ENCODE measurements around the gene TMC4. TPM values are rescaled to one million over a fixed set of nuclear protein-coding genes. Genes with fewer than 3 reads are reported as not detected.

The TMC4 gene
- polyA plus RNA-seq, 1 of the 3 experiments (the other 2 are of a cell fraction), result 2.8 TPM

DNA sequence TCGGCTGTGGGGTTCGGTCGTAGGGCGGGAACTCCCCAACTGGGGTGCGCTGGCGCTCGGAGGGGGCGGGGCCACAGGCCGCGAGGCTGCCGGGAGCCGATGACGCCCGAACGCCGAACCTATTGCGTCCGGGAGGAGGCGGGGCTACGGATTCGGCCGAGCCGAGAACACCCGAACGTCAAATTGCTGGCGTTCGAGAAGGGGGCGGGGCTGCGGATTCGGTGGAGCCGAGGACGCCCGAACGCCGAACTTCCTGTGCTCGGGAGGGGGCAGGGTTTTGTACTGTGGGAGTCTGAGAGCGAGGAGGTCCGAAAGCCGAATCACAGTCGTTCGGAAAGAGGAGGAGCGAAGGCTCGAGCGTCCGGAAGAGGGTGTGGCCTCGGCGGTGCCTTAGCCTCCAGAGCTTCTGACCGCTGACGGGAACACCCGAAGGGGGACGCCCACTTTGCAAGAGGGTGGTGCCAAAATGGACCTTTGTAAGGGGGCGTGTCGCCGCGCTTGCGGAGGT lies 17.6 kb upstream of the TMC4 start (continued):
- TF ChIP-seq RXRA (IDR thresholded peaks at IDR 0.05; ENCODE audit: borderline replicate concordance, low read depth) (no peak), TEAD4 (IDR thresholded peaks at IDR 0.05; ENCODE audit: borderline replicate concordance, insufficient read depth) (no peak)

DNA sequence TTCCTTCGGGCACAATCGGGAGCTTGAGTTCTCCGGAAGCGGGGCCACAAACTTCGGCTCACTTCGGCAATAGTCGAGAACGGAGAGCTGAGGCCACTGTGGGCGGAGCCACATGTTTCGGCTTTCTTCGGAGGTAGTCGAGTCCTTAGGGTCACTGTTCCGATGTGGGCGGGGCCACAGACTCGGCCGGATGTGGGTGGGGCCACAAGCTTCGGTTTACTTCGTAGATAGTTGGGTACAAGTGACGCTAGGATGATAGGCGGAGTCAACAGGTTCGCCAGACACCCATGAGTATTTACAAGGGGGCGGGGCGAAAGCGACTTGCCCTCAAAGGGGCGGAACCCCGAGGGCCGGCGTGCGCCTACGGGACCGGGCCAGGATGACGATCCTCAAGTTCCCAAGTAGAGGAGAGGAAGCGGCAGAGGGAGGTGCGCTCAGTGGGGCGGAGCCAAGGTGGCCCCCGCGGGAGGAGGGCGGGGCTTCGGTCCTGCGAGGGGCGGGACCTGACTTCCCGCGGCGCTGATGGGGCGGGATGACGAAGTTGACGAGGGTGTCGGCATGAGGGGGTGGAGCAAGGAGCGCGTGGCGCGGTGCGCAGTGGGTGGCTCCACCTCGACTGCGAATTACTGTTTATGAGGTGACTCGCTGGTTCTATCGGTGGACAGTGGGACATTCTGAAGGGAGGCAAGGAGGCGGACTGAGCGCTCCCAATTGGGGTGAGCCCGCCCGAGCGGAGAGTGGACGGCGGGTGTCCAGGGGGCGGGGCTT lies 17.0 kb upstream of the TMC4 start:
- peaks cover 0 to 15% of the 10 kb centered on the region in 2 experiments; a peak in 1 of 4 replicates for H3K4me1 ChIP-seq (ENCODE audit: control insufficient read depth in 1 of 2, insufficient read depth in 2 of 2, low read depth in 1 of 2, low read length in 1 of 2)
- H3K36me3 ChIP-seq (replicated peaks in 1 of 2; ENCODE audit: control insufficient read depth in 1 of 2, insufficient read depth in 2 of 2, low read length in 1 of 2), result peaks cover 21 to 24% of the 10 kb centered on the region in 2 experiments
- H3K9me2 ChIP-seq, result no peaks in the 10 kb centered on the region
- peak overlapping the region; percentile 84 to 93 for H3K4me3 ChIP-seq (ENCODE audit: low read depth in 2 of 2, low read length in 1 of 2)
- peaks cover 74% of the 10 kb centered on the region for H3K79me2 ChIP-seq (ENCODE audit: insufficient read depth)
- no peaks in the 10 kb centered on the region for H4K20me1 ChIP-seq (ENCODE audit: insufficient read depth)
- whole genome bisulfite sequencing (ENCODE audit: low lambda C conversion rate), result 0% methylated on average over 16 of the region's 65 CpGs
- H3K27ac ChIP-seq (ENCODE audit: low read depth in 2 of 2, low read length in 1 of 2), result peak overlapping the region; percentile 96 to 97
- CTCF ChIA-PET, result interaction anchor here (1.0 to 1.7 kb wide), 6 partner anchors 12 to 76 kb away, joined by 4 to 7 read pairs (median 6); partner anchors contain the start of gene TMC4
- H3K4me2 ChIP-seq, result peak overlapping the region; percentile 47; the same call in 1 of the 2 replicates
- no peaks in the 10 kb centered on the region for H3K27me3 ChIP-seq (ENCODE audit: insufficient read depth)
- peak; percentile 87 for DNase-seq
- peaks cover 7% of the 10 kb centered on the region for H3F3A ChIP-seq (replicated peaks; ENCODE audit: insufficient read depth)
- H3K9me3 ChIP-seq, result no peaks in the 10 kb centered on the region
- 0 out of 2 replicates have a peak, but pooled peaks have one; percentile 41 for TF ChIP-seq POLR2AphosphoS5 (IDR thresholded peaks at IDR 0.05; ENCODE audit: low read depth, low read length)
- TF ChIP-seq EZH2phosphoT487 (IDR thresholded peaks at IDR 0.05; ENCODE audit: borderline replicate concordance, low read depth), result no peak
- TF ChIP-seq, protein P1, sequence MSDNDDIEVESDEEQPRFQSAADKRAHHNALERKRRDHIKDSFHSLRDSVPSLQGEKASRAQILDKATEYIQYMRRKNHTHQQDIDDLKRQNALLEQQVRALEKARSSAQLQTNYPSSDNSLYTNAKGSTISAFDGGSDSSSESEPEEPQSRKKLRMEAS (IDR thresholded peaks at IDR 0.05; ENCODE audit: low read depth), result peak; percentile 67; the same call in 1 of the 2 replicates
- no peak for TF ChIP-seq MEF2A (IDR thresholded peaks at IDR 0.05; ENCODE audit: borderline replicate concordance, low read depth)
- peak; percentile 57 for TF ChIP-seq NRF1 (IDR thresholded peaks at IDR 0.05; ENCODE audit: low read depth, low read length)
- TF ChIP-seq MXI1 (IDR thresholded peaks at IDR 0.05; ENCODE audit: low read depth, low read length), result peak; percentile 84
- TF ChIP-seq RFX5 (IDR thresholded peaks at IDR 0.05; ENCODE audit: low read length), result peak; percentile 86
- TF ChIP-seq TCF12 (IDR thresholded peaks at IDR 0.05), result no peak
- TF ChIP-seq, protein P2, sequence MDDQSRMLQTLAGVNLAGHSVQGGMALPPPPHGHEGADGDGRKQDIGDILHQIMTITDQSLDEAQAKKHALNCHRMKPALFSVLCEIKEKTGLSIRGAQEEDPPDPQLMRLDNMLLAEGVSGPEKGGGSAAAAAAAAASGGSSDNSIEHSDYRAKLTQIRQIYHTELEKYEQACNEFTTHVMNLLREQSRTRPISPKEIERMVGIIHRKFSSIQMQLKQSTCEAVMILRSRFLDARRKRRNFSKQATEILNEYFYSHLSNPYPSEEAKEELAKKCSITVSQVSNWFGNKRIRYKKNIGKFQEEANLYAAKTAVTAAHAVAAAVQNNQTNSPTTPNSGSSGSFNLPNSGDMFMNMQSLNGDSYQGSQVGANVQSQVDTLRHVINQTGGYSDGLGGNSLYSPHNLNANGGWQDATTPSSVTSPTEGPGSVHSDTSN (IDR thresholded peaks at IDR 0.05), result no peak
- TF ChIP-seq GABPA (IDR thresholded peaks at IDR 0.05; ENCODE audit: low read depth), result no peak
- TF ChIP-seq EP300 (IDR thresholded peaks at IDR 0.05; ENCODE audit: borderline replicate concordance in 1 of 2, low read depth in 1 of 2, low read length in 1 of 2), result peak in 1 of 2 experiments; percentile 40; a peak in 1 of 4 replicates
- no peak overlapping the region for H2AFZ ChIP-seq (ENCODE audit: low read depth)
- POLR2A ChIA-PET, result interaction anchor here (0.5 to 4.1 kb wide), 7 partner anchors 11 to 428 kb away, joined by 3 to 50 read pairs (median 3); partner anchors contain the start of genes LENG1, MYADM and RPS9
- peak overlapping the region; percentile 78 for H3K9ac ChIP-seq

All from SK-N-SH (cell line).